Stimulated activated CD8-positive, alpha-beta memory T cell treated with anti-CD3 and anti-CD28 coated beads, Interleukin-7, amount 100 ng/mL, for 48 hours (primary cell): ENCODE data around the gene LYSMD1.
"Not testable (repeated sequence)": the region's sequence is repeated elsewhere in the genome, so short reads cannot be mapped to it uniquely, and the experiment has no call there.

Experiments used
- DNase-seq, 2 donors: peaks; one replicate each; pipeline ENCODE4 v3.0.0-alpha.2; 2020; ENCODE audit warnings: low read depth in 1 of 2; ENCODE audit errors: extremely low read depth in 1 of 2

LYSMD1 gene, protein sequence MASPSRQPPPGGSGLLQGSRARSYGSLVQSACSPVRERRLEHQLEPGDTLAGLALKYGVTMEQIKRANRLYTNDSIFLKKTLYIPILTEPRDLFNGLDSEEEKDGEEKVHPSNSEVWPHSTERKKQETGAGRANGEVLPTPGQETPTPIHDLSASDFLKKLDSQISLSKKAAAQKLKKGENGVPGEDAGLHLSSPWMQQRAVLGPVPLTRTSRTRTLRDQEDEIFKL

DNA sequence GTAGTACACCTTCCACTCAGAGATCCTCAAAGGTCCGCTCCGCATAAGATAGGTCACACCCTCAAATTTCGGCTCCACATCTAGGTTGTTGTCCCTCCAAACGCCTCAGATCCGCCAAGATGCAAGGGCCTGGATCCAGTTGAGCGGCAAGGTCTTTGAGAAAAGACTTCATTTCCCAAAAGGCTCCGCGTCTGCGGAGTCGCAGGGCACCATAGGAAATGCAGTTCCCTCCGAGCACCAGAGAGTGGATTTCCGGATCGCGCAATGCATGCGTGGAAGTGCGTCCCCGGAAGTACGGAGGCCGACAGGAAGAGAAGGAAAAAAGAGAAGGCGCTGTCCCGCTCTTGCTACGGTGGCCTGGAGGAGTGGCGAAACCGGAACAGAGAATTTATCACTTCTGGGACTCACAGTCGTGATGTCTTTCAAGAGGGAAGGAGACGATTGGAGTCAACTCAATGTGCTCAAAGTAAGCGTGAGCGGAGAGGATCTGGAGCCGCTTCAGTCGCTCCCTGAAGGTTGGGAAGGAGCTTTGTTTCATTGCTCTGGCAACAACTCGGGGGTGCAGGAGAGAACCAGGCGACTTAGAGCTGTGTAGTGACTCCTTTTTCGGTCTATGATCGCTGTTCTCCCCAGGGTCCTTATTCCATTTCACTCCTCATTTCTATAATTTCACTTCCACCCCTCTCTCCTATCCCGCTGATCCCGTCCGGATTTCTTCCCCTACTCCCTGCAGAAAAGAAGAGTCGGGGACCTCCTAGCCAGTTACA, at the start of gene LYSMD1, which contains the start of gene SCNM1:
TSS of gene LYSMD1 (minus strand) at position 165 of the 767 bp plus-strand sequence. CDS start 644 bp downstream, outside the sequence.
TSS of gene SCNM1 (plus strand) at position 407 of the 767 bp plus-strand sequence. CDS start at position 416, 9 bp downstream.
- peak; percentile 89 to 94 for DNase-seq

DNA sequence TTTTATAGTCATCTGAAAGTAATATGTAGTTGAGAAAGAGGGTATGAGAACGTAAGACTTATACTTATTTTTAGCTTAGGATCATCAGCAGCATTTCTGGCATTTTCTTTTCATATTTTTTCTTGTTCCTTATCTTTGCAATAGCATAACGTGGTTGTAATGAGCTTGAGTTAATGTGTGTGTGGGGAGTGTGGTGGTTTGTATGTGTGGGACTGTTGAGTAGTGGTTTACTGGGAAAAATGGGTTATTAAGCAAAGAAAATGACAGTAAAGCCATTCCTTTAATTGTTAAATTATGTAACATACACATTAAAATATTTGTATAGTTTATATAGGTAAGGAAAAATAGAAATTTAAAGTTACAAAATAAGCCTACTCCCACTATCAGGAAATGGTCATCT, 47.9 kb upstream of the LYSMD1 start:
- DNase-seq: no peak

DNA sequence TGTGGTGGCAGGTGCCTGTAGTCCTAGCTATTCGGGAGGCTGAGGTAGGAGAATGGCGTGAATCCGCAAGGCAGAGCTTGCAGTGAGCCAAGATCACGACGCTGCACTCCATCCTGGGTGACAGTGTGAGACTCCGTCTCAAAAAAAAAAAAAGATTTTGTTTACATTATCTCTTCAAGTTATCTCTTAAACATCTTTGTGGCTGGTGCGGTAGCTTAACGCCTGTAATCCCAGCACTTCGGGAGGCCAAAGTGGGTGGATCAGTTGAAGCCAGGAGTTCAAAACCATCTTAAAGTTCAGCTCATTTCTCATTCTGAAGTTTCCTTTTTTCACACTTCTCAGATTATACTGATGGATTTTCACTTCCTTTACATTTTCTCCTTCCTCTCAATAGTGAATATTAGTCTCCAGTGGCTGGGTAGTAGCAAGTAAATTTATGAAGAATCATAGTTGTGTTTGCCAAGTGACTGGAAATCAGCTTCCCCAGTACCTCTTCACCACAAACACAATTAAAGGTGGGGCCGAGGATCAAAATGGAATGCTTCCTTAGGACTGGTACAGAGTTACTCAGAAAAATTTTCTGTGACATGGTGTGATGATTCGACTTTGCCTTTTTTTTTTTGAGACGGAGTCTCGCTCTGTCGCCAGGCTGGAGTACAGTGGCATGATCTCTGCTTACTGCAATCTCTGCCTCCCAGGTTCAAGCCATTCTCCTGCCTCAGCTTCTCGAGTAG, 46.4 kb upstream of the LYSMD1 start:
- DNase-seq: no peak

DNA sequence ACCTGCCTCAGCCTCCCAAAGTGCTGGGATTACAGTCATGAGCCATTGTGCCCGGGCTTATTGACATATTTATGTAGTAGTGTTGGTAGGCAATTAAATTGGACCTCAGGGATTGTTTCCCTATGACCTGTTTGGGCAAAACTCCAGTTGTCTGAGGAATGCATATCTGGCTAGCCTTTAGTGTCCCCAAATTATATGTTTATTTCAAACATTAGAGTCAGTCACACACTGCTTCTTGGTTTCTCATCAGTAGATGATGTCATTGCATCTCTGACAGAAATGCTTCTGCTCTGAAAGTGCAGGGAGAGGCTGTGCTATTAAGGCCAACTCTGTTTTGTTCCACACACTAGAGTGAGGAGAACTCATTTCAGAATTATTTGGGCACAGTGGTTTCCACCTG, 45.1 kb upstream of the LYSMD1 start:
- no peak for DNase-seq

DNA sequence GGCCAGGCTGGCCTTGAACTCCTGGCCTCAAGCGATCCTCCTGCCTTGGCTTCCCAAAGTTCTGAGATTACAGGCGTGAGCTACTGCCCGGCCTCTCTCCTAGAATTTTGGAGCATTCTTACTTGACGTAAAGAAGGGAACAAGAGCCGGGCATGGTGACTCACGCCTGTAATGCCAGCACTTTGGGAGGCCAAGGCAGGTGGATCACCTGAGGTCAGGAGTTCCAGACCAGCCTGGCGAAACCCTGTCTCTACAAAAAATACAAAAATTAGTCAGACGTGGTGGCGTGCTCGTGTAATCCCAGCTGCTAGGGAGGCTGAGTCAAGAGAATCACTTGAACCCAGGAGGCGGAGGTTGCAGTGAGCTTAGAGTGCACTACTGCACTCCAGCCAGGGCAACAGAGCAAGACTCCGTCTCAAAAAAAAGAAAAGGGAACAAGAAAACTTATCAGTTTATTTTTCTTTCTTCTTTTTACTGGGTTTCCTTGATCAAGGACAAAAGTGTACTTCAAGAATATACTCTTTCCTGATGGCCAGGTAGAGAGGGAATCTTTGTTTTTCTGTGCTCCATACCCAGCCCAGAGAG, 39.8 kb upstream of the LYSMD1 start:
- not testable (repeated sequence) for DNase-seq

DNA sequence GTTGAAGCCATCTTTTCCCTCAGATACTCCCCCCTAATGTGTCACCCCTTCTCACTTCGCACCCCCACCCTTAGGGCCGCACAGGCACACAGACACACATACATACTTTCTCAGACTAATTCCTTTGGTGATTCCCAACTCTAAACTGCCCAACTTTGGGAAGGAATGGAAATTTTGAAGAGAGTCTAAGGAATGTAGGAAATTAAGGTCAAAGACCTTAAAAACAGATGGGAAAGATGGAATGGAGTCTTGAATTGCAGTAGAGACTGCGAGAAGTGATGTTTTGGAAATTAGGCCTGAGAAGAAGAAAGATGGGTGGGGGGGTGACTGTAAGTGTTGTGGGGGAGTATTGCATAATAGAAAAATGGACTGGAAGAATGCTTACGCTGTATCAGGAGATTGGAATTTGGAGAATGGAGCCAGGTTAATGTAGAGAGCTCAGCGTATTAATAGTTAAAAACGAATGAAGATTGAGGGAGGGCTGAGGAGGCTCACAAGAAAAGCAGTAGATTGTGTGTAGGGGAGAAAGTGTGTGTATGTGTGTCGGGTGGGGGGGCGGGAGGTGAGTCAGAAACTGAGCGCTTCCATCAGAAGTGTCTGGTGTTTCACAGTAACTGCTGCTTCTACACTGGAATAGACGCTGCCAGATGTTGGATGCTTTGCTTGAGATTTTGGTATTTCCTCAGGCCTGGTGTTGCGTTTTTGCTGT, 34.3 kb upstream of the LYSMD1 start:
- no peak for DNase-seq

DNA sequence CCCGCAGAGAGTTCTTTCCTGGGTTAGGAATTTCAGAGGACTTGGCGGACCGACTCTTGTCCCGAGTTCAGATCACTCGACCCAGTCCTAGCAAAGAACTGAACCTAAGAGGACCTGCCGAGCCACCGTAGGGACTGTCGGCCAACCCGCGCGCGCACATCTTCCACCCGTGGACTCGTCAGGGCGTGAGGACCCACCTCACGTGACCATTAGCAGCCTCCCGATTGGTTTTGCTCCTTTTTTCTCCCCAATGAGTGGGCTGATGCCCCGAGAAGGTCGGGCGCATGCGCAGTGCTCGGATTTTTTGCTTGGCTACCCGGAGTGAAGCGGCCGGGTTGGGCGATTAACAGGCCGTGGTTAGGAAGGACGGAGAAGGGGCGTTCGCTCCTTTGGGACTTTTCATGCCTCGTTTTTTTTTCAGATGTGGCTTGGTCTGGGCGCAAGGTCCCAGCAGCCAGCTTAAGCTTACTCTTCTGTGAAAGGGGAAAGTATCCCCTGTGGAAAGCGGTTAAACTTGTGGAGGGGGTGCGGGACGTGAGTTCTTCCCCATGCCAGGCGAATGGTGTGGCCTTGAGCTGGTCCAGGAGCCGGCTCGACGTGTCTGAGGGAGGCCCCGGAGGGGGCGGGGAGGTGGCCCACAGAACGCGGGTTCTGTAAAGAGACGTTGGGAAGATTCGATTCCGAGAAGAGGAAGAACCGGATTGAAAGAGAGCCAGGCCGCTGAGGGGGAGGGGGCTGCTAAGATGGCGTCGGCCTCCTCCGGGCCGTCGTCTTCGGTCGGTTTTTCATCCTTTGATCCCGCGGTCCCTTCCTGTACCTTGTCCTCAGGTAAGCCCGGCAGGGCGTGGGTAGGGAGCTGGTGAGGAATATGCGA, 32.8 kb upstream of the LYSMD1 start, which contains the start of gene PIP5K1A:
TSS of gene PIP5K1A (plus strand) at position 299 of the 874 bp plus-strand sequence. CDS start at position 744, 445 bp downstream.
- DNase-seq: peak; percentile 95 to 99

DNA sequence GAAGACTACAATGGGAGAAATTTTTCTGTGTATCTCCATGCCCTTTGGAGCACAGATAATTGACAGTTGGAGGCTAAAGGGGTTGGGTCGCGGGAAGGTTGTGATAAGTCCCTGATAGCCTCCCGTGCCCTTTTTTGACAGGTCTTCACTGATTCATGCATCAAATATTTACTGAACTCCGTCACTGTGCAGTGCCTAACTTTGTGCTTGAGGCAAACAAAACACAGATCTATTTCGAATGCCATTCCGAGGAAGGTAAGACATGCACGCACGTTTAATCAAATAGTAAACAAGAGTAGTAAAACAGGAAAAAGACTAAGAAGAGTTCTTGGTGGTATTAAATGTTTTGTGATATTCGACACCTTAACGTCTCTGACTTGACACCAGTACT, 32.2 kb upstream of the LYSMD1 start:
- no peak for DNase-seq

DNA sequence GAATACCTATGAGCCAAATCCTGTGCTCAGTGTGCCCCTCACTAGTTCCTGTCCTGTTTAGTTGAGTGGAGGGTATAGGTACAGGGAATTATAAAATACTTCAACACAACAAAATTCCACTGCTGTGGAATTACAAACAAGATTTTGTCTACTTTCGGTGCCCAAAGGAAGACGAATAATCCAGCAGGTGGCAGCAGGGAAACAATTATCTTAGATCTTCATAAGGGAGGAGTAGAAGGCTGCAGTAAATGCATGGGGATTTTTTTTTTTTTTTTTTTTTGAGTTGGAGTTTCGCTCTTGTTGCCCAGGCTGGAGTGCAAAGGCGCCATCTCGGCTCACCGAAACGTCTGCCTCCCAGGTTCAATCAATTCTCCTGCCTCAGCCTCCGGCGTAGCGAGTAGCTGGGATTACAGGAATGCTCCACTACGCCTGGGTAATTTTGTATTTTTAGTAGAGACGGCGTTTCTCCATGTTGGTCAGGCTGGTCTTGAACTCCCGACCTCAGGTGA, 30.6 kb upstream of the LYSMD1 start:
- peak in 1 of 2 donors; percentile 42 for DNase-seq

DNA sequence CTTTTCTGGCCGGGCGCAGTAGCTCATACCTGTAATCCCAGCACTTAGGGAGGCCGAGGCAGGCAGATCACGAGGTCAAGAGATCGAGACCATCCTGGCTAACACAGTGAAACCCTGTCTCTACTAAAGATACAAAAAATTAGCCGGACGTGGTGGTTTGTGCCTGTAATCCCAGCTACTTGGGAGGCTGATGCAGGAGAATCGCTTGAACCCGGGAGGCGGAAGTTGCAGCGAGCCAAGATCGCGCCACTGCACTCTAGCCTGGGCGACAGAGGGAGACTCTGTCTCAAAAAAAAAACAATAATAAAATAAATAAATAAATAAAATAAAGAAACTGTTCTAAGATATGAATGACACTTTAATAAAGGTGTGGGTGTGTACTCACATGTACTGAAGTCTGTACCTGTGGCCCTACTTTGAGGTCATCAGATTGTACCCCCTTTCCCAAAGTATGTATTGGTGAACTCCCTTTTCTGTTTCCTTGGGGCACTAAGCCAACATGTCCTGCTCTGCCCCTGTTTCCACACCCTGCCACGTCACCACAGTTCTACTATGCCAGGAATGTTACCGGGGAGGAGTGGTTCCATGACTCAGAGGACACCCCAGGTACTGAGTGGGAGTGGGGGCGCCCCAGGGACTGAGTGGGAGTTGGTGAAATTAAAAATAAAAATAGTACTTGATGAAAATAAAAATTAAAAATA, 29.3 kb upstream of the LYSMD1 start:
- not testable (repeated sequence) for DNase-seq

DNA sequence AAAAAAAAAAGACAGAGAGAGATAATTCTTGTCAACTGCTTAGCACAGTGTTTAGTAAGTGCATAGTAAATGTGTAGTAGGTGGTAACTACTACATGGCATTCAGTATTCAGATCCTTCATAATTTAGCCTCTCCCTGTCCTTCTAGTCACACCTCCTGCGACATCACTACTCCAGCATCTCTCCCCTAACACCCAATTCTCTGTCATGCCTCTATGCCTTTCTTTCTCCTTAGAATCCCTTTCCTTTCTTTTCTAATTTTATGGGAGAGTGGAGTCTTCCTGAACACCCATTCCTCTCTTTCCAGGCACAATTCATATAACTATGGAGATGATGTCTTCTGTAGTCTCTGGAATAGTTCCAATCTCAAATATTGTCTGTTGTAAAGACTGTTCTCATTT, 28.2 kb upstream of the LYSMD1 start:
- no peak for DNase-seq

DNA sequence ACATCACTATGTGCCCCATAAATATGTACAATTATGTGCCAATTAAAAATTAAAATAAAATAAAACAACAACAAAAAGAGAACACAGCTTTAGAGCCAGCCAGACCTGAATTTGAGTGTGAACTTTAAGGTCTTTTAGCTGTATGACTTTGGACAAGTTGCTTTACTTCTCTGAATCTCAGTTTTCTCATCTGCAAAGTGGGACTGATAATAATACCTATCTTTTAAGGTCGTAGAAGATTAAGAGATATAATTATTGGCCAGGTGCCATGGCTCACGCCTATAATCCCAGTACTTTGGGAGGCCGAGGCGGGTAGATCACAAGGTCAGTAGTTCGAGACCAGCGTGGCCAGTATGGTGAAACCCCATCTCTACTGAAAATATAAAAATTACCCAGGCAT, 27.6 kb upstream of the LYSMD1 start:
- DNase-seq: no peak

DNA sequence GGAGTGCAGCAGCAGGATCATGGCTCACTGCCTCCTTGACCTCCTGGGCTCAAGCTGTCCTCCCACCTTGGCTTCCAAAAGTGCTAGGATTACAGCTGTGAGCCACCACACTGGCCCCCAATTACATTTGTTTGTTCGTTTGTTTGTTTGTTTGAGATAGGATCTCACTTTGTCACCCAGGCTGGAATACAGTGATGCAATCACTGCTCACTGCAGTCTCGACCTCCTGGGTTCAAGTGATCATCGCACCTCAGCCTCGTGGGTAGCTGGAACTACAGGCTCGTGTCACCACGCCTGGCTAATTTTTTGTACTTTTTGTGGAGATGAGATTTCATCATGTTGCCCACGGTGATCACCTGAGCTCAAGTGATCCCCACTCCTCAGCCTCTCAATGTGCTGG, 26.3 kb upstream of the LYSMD1 start:
- DNase-seq: no peak

DNA sequence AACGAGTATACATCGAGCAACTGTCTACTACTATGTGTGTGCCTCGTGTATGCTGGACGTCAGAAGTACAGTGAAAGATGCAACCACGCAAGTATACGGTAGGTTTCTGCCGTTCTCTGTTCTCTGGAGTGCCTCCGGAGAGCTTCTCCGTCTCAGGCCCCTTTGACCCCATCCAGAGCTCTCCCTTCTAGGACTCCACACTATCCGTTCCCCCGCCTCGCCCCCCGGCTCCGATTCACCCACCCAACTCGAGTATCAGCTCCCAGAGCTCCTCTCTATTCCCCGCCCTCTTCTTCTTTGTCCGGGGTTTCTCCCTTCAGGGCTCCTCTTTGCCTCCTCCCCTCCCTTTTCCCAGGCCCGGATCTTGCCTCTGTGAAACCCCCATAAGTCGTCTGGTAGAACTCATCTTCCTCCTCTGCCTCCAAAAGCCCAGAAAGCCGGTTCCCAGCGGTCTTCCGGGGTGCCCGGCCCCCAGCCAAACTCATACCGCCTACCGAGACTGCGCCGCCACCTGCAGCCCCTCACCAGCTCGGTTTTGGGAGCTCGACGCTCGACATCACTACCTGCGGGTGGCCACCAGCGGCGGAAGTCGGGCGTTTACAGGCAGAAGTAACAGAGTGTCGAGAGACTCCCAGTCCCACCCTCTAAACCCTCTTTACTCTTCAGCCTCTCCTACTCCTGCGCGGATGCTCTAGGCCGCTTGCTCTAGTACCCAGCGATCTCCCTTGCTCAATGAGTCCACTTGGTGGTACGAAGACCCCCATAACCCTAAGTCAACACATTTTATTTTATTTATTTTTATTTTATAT, 24.1 kb upstream of the LYSMD1 start, which contains the start of gene VPS72:
TSS of gene VPS72 (minus strand) at position 561 of the 809 bp plus-strand sequence. CDS start at position 485, 76 bp downstream.
- peak; percentile 72 to 82 for DNase-seq

DNA sequence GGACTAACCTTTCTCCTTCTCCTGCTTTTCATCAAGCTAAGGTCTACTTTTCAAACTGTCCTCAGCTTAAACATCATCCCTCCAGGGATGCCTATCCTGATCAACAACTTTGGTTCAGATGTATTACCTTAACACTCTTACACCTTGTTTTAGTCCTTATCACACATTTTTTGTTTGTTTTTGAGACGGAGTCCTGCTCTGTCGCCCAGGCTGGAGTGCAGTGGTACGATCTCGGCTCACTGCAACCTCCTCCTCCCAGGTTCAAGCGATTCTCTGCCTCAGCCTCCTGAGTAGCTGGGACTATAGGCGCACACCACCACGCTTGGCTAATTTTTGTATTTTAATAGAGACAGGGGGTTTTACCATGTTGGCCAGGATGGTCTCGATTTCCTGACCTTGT, 23.0 kb upstream of the LYSMD1 start:
- not testable (repeated sequence) for DNase-seq

DNA sequence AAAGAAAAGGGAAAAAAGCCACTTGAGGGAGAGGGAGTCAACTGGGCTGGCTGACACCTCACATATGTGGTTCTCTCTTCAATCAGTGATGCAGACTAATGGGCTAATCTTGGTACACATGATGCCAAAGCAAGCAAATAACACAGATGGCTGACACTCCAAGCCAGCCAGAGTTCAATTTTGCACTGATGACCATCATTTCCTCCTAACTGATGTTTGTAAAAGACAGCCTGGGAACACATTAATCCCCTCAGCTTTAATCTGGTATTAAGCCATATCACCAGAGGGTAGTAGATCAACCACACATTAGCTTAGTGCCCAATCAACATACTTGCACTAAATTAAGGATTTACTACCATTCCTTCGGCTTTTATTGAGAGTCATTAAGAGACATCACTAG, 21.5 kb upstream of the LYSMD1 start:
- DNase-seq: no peak

DNA sequence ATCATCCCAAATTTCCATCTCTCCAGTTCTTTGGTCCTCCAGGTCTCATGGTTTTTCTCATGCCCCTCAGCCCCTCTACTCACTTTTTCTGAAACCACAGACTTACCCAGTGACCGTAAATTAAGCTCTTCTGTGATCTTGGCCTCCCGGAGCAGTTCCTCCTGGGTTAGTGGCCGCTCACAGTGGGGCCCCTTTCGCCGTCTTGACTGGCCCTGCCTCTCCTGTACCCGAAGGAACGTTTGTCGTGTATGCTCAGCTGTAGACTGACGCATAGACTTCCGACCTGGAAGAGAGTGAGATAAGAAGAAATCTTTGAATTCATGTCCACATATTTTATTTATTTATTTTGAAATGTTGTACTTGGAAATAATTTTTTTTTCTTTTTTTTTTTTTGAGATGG, 18.5 kb upstream of the LYSMD1 start:
- no peak for DNase-seq
